AG04449 (cell line): Measurements from ENCODE around the gene HECTD1.
"Not testable (repeated sequence)": the region's sequence is repeated elsewhere in the genome, so short reads cannot be mapped to it uniquely, and the experiment has no call there.

ENCODE experiments used
- CTCF ChIA-PET: fragments of 350-600 bp; formaldehyde crosslinking; extraction: SDS; loops from one replicate; lab custom pipeline; 2021; ENCODE audit warnings: antibody characterized with exemption; lab: Yijun Ruan, JAX
- POLR2A ChIA-PET: fragments of 400-600, 350-600 bp; formaldehyde crosslinking; extraction: SDS; loops from one replicate; lab custom pipeline; 2020; ENCODE audit warnings: antibody characterized with exemption, inconsistent platforms; lab: Yijun Ruan, JAX
- DNase-seq: peaks from one replicate; pipeline ENCODE4 v3.0.0-alpha.2; 2010; ENCODE audit warnings: low read depth, low spot score
- H3K4me3 ChIP-seq: 2 replicates; pipeline ENCODE4 v1.5.1; 2011; ENCODE audit warnings: low read depth, mild to moderate bottlenecking, control low read depth, low read length
- CTCF ChIP-seq: IDR thresholded peaks from one replicate; pipeline ENCODE4 v1.5.1; 2011; ENCODE audit warnings: mild to moderate bottlenecking, moderate library complexity, low read length, control low read depth, inconsistent platforms; ENCODE audit not compliant: insufficient read depth; ENCODE audit errors: missing control alignments

HECTD1 gene

DNA sequence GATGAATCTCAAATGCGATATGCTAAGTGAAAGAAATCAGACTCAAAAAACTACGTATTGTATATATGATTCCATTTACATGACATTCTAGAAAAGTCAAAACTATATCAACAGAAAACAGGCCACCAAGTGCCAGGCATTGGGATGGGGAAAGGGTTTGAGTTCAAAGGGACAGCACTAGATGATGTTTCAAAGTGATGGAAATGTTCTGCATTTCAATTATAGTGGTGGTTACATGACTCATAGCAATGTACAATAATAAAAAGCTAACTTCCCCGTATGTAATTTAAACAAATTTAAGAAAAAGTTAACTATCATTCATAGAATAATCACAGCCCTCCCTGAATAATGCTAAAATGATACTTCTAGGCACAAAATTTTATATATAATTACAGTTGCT is 13.5 kb downstream of the HECTD1 start:
- no peak for TF ChIP-seq CTCF
- no peak for DNase-seq
- CTCF ChIA-PET = interaction anchor here (0.9 to 6.4 kb wide), 3 partner anchors 13 to 37 kb away, joined by 3 to 43 read pairs (median 3); partner anchors contain the start of gene HECTD1

DNA sequence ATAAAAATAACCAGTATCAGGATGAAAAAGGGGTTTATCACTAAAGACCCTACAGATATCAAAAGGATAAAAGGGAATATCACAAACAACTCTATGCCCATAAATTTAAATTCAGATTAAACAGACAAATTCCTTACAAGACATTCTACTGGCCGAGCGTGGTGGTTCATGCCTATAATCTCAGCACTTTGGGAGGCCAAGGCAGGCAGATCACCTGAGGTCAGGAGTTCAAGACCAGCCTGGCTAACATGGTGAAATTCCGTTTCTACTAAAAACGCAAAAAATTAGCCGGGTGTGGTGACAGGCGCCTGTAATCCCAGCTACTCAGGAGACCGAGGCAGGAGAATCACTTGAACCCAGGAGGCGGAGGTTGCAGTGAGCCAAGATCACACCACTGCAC is 15.0 kb downstream of the HECTD1 start:
- ChIA-PET CTCF (interaction anchor here (4.3 kb wide), 1 partner anchor 16 kb away, joined by 17 read pairs; the partner anchor contains the start of gene HECTD1), POLR2A (interaction anchor here (1.2 kb wide), 1 partner anchor 71 kb away, joined by 5 read pairs; no protein-coding TSS in a partner anchor)
- not testable (repeated sequence) for H3K4me3 ChIP-seq, DNase-seq

More for the DNA sequence above, 13.5 kb downstream of the HECTD1 start:
- H3K4me3 ChIP-seq = no peak overlapping the region
- POLR2A ChIA-PET = no interaction called here

GRCh38 chr14:31190717-31191263 is 16.8 kb downstream of the HECTD1 start:
- no peak overlapping the region for H3K4me3 ChIP-seq
- no peak for TF ChIP-seq CTCF
- CTCF ChIA-PET = interaction anchor here (4.3 kb wide), 1 partner anchor 17 kb away, joined by 17 read pairs; the partner anchor contains the start of gene HECTD1
- no peak for DNase-seq
- POLR2A ChIA-PET = no interaction called here

- DNase-seq = no peak
- POLR2A ChIA-PET = no interaction called here
- CTCF ChIA-PET = interaction anchor here (1.1 to 4.3 kb wide), 2 partner anchors 9 to 18 kb away, joined by 3 to 17 read pairs; partner anchors contain the start of gene HECTD1
These were observed 17.4 kb downstream of the HECTD1 start for GRCh38 chr14:31190219-31190603.

DNA sequence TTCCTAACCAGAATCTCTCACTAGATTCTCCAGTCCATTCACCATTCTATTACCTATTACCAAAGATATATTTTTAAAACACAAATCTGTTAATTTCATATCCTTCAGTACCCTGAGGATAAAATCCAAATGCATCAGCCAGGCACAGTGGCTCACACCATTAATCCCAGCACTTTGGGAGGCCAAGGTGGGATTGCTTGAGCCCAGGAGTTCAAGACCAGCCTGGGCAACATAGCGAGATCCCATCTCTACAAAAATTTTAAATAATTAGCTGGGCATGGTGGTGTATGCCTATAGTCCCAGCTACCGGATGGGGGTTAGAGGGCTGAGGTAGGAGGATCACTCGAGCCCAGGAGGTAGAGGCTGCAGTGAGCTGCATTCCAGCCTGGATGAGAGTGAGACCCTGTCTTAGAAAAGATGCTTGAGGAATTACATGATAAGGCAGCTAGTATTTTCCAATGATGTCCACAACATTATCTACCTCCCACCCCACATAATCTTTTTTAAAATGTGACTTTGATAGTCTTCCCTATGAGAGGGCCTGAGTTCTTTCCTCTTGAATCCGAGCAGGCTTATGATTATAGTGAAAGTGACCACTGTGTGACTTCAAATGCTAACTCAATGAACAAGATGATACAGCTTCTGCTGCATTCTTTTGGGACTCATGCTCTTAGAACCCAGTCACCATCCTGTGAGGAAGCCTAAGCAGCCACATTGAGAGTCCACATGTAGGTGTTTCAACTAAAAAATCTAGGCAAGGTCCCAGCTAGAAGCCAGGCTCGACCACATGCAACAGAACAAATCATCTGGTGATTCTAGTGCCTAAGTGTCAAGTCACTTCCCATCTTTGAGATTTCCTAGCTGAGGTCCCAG is 18.0 kb downstream of the HECTD1 start:
- CTCF ChIA-PET = interaction anchor here (1.1 to 4.3 kb wide), 2 partner anchors 10 to 19 kb away, joined by 3 to 17 read pairs; partner anchors contain the start of gene HECTD1
- no peak for TF ChIP-seq CTCF
- no peak overlapping the region for H3K4me3 ChIP-seq
- no peak for DNase-seq
- POLR2A ChIA-PET = no interaction called here

More at GRCh38 chr14:31190219-31190603, 17.4 kb downstream of the HECTD1 start:
- TF ChIP-seq CTCF = no peak
- no peak overlapping the region for H3K4me3 ChIP-seq

- H3K4me3 ChIP-seq = no peak overlapping the region
- TF ChIP-seq CTCF = no peak
- DNase-seq = no peak
- ChIA-PET CTCF (interaction anchor here (4.3 kb wide), 1 partner anchor 19 kb away, joined by 17 read pairs; the partner anchor contains the start of gene HECTD1), POLR2A (no interaction called here)
These were observed 18.8 kb downstream of the HECTD1 start for GRCh38 chr14:31188744-31189143.

GRCh38 chr14:31182016-31182415 is 25.6 kb downstream of the HECTD1 start:
- CTCF ChIA-PET = interaction anchor here (1.1 kb wide), 1 partner anchor 11 kb away, joined by 3 read pairs; no protein-coding TSS in a partner anchor
- DNase-seq, POLR2A ChIA-PET, H3K4me3 ChIP-seq: not testable (repeated sequence)
